ENCODE data around the gene JMJD8.

The JMJD8 gene

DNA sequence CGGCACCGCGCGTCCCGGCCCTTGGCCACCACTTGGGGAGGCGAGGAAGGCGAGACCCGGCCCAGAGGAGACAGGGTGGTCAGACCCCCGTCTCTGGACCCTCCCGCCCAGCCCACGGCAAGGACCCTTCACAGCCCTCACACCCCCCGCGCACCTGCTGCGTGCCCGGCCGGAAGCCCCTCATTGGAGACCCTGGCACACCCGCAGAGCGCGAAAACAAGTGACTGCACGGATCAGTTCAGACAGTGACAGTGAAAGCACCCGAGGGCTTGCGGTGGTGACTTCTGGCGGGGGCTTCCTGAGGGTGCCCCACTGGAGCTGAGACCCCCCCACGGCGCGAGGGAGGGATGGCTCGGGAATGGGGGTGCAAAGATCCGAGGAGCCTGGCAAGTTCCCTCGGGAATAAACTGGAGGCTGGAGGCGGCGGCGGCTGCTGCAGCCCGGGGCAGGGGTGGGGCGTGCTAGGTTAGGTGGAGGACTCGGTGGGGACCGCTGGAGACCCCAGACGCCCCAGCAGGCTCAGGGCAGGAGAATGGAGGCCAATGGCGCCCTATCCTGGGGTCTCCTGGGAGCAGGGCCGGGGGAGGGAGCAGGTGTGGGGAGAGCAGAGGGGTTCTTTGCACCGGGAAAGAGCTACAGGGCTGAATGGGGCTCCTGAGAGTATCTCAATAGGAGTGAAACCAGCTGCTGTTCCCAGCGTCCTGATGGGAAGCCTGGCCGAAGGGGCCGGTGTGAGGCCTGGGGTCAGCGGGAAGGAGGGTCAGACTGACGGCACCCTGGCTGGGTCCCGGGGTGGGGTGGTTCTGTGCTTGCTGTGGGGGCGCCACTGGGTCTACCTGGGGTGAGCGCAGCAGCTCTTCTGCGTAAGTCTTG is 22.3 kb upstream of the JMJD8 start:
- Histone ChIP-seq H3K4me1 (ENCODE audit: insufficient read depth, low read length) (no peaks in the 10 kb centered on the region), H3K9me3 (ENCODE audit: insufficient read depth, low read depth, low read length) (no peaks in the 10 kb centered on the region), H3K36me3 (ENCODE audit: insufficient read depth, low read length) (no peaks in the 10 kb centered on the region), H3K27ac (ENCODE audit: low read depth, low read length) (no peak overlapping the region), H3K9ac (ENCODE audit: low read depth, low read length) (no peak overlapping the region), H3K4me3 (ENCODE audit: low read length) (peak overlapping the region; percentile 51), H3K27me3 (ENCODE audit: insufficient read depth, low read length) (peaks cover 97% of the 10 kb centered on the region)
- 6% methylated on average over 49 of the region's 49 CpGs for WGBS

DNA sequence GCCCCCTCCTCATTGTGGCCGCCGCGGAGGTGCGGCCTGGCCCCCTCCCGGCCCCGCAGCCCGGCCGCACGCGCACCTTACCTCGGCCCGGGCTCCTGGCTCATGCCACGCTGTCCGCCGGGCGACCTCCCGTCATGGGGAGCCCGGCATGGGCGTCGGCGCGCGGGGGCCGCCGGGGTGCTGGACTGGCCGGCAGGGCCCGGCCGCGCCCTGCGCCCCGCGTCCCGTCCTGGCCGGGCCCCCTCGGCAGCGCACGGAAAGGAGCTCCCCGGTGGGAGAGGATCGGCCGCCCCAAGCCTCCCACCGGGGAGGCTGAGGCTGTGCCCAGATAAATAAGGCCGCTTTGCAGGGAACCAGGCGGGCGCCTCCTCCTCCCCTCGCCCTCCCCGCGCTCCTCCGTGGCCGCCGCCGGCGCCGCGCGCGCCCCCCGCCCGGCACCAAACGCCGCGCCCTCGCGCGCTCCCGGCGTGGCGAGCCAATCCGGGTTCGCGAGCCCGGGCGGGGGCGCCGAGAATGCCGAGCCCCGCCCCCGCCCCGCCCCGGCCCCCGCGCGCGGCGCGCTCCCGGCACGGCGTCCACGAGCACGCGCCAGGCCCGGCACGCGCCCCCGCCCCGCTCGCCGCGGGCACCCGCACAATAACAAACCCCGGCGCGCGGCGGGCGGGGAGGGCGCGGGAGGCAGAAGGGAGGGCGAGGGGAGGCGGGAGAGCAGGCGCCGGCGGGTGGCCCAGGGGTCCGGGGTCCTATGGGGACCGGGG is 21.5 kb upstream of the JMJD8 start, which contains the start of gene FBXL16:
FBXL16 (minus strand) TSS at position 371 of the 758 bp plus-strand sequence. CDS start 8,396 bp downstream, outside the sequence.
- H3K4me1 ChIP-seq (ENCODE audit: insufficient read depth, low read length), result no peaks in the 10 kb centered on the region
- H3K4me3 ChIP-seq (ENCODE audit: low read length), result peak within 1 kb of the TSS; percentile 54
- H3K27ac ChIP-seq (ENCODE audit: low read depth, low read length), result no peak within 1 kb of the TSS
- H3K9me3 ChIP-seq (ENCODE audit: insufficient read depth, low read depth, low read length), result no peaks in the 10 kb centered on the region
- 1% methylated on average over 115 of the region's 115 CpGs for WGBS
- peaks cover 97% of the 10 kb centered on the region for H3K27me3 ChIP-seq (ENCODE audit: insufficient read depth, low read length)
- no peaks in the 10 kb centered on the region for H3K36me3 ChIP-seq (ENCODE audit: insufficient read depth, low read length)
- no peak within 1 kb of the TSS for H3K9ac ChIP-seq (ENCODE audit: low read depth, low read length)

GRCh38 chr16:704552-705380 is 20.6 kb upstream of the JMJD8 start:
- no peak overlapping the region for H3K27ac ChIP-seq (ENCODE audit: low read depth, low read length)
- peak overlapping the region; percentile 35 for H3K4me3 ChIP-seq (ENCODE audit: low read length)
- no peaks in the 10 kb centered on the region for H3K36me3 ChIP-seq (ENCODE audit: insufficient read depth, low read length)
- no peaks in the 10 kb centered on the region for H3K9me3 ChIP-seq (ENCODE audit: insufficient read depth, low read depth, low read length)
- H3K9ac ChIP-seq (ENCODE audit: low read depth, low read length), result no peak overlapping the region
- WGBS, result 19% methylated on average over 49 of the region's 50 CpGs
- H3K4me1 ChIP-seq (ENCODE audit: insufficient read depth, low read length), result no peaks in the 10 kb centered on the region
- peaks cover 98% of the 10 kb centered on the region for H3K27me3 ChIP-seq (ENCODE audit: insufficient read depth, low read length)

- 85% methylated on average over 7 of the region's 7 CpGs for WGBS
- no peak overlapping the region for H3K9ac ChIP-seq (ENCODE audit: low read depth, low read length)
- no peaks in the 10 kb centered on the region for H3K36me3 ChIP-seq (ENCODE audit: insufficient read depth, low read length)
- no peak overlapping the region for H3K4me3 ChIP-seq (ENCODE audit: low read length)
- no peaks in the 10 kb centered on the region for H3K4me1 ChIP-seq (ENCODE audit: insufficient read depth, low read length)
- H3K9me3 ChIP-seq (ENCODE audit: insufficient read depth, low read depth, low read length), result no peaks in the 10 kb centered on the region
- peaks cover 98% of the 10 kb centered on the region for H3K27me3 ChIP-seq (ENCODE audit: insufficient read depth, low read length)
- no peak overlapping the region for H3K27ac ChIP-seq (ENCODE audit: low read depth, low read length)
Observed at GRCh38 chr16:704047-704446, 19.9 kb upstream of the JMJD8 start.

GRCh38 chr16:703406-703805 is 19.3 kb upstream of the JMJD8 start:
- Histone ChIP-seq H3K4me3 (ENCODE audit: low read length) (no peak overlapping the region), H3K9me3 (ENCODE audit: insufficient read depth, low read depth, low read length) (no peaks in the 10 kb centered on the region), H3K9ac (ENCODE audit: low read depth, low read length) (no peak overlapping the region), H3K4me1 (ENCODE audit: insufficient read depth, low read length) (no peaks in the 10 kb centered on the region), H3K27ac (ENCODE audit: low read depth, low read length) (no peak overlapping the region), H3K36me3 (ENCODE audit: insufficient read depth, low read length) (no peaks in the 10 kb centered on the region), H3K27me3 (ENCODE audit: insufficient read depth, low read length) (peaks cover 98% of the 10 kb centered on the region)
- 79% methylated on average over 12 of the region's 12 CpGs for WGBS

- H3K36me3 ChIP-seq (ENCODE audit: insufficient read depth, low read length), result no peaks in the 10 kb centered on the region
- H3K4me1 ChIP-seq (ENCODE audit: insufficient read depth, low read length), result no peaks in the 10 kb centered on the region
- H3K9ac ChIP-seq (ENCODE audit: low read depth, low read length), result no peak overlapping the region
- no peak overlapping the region for H3K4me3 ChIP-seq (ENCODE audit: low read length)
- no peaks in the 10 kb centered on the region for H3K9me3 ChIP-seq (ENCODE audit: insufficient read depth, low read depth, low read length)
- no peak overlapping the region for H3K27ac ChIP-seq (ENCODE audit: low read depth, low read length)
- WGBS, result 83% methylated on average over 19 of the region's 19 CpGs
- peaks cover 97% of the 10 kb centered on the region for H3K27me3 ChIP-seq (ENCODE audit: insufficient read depth, low read length)
Observed at GRCh38 chr16:702341-702740, 18.2 kb upstream of the JMJD8 start.

DNA sequence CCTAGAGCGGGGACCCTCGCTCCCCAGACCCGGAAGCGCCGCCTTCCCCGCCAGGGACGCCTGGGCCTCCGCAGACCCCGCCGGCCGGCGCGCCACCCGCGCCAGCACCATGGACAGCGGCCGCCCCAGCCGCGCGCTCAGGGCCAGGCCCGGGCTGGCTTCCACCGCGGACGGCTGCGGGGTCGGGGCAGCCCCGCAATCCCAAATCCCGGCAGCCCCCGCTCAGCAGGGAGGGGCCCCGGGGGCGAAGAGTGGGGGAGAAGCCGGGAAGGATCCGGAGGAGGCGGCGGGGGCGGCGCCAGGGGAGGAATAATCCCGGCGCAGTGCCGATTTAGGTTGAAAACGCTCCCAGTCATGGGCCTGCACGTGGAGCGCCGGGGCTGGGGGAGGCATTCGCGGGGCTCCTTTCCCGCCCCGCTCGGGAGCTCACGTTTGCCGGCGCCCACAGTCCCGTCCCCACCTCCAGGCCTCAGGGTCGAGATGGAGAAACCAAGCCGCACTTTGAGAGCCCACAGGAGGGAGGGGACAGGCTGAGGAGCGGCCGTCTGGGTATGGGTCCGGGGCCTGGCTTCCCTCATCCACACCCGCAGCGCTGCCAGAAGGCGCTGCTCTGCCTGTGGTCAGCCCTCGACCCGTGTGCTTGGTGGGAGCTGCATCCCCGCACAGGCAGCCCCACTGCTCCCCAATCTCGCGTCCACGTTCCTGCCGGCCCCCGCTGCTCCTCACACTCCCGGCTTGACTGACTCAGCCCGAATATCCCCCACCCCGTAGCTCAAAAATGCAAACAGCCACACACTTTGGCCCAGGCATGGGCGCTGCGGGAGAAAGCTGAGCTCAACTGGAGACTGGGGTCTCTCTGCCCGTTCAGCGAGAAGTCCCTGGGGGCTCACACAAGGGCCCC is 16.8 kb upstream of the JMJD8 start:
- H3K9ac ChIP-seq (ENCODE audit: low read depth, low read length), result no peak overlapping the region
- 6% methylated on average over 76 of the region's 76 CpGs for WGBS
- H3K27me3 ChIP-seq (ENCODE audit: insufficient read depth, low read length), result peaks cover 96% of the 10 kb centered on the region
- peak overlapping the region; percentile 3; the same call in 1 of the 2 replicates for H3K4me3 ChIP-seq (ENCODE audit: low read length)
- H3K36me3 ChIP-seq (ENCODE audit: insufficient read depth, low read length), result no peaks in the 10 kb centered on the region
- no peak overlapping the region for H3K27ac ChIP-seq (ENCODE audit: low read depth, low read length)
- H3K9me3 ChIP-seq (ENCODE audit: insufficient read depth, low read depth, low read length), result no peaks in the 10 kb centered on the region
- no peaks in the 10 kb centered on the region for H3K4me1 ChIP-seq (ENCODE audit: insufficient read depth, low read length)

DNA sequence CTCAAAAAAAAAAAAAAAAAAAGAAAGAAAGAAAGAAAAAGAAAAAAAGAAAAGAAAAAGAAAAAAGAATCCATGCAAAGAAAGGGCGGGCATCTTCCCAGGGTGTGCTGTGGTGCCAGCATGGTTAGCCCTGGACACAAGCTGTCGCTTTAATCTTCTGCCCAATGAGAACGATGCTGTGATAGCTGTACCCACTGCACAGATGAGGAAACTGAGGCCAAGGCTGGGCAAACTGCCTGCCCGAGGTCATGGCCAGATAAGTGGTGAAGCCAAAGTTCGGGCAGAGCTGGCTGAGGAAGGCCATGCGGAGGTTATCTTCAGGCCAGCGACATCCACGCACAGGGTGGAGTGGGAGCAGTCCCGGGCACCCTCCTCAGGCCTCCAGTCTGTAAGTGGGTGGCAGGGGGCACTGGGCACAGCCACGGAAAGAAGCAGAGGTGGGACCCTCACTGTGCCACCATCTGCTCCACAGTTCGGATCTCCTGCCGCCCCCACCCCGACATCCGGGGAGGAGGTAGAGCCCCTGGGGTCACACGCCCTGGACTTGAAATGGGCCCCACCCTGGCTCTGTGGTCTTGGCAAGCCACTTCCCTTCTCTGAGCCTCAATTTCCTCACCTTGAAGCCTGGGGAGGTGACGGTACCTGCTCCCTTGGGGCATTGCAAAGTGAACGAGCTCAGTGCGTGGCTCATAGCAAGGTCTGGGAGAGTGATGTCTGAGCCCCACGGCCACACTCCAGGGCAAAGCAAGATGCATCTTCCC is 15.0 kb upstream of the JMJD8 start:
- H3K9ac ChIP-seq (ENCODE audit: low read depth, low read length), result no peak overlapping the region
- no peaks in the 10 kb centered on the region for H3K36me3 ChIP-seq (ENCODE audit: insufficient read depth, low read length)
- no peak overlapping the region for H3K27ac ChIP-seq (ENCODE audit: low read depth, low read length)
- WGBS, result 75% methylated on average over 19 of the region's 19 CpGs
- H3K9me3 ChIP-seq (ENCODE audit: insufficient read depth, low read depth, low read length), result no peaks in the 10 kb centered on the region
- H3K4me1 ChIP-seq (ENCODE audit: insufficient read depth, low read length), result no peaks in the 10 kb centered on the region
- H3K4me3 ChIP-seq (ENCODE audit: low read length), result no peak overlapping the region
- peaks cover 97% of the 10 kb centered on the region for H3K27me3 ChIP-seq (ENCODE audit: insufficient read depth, low read length)

DNA sequence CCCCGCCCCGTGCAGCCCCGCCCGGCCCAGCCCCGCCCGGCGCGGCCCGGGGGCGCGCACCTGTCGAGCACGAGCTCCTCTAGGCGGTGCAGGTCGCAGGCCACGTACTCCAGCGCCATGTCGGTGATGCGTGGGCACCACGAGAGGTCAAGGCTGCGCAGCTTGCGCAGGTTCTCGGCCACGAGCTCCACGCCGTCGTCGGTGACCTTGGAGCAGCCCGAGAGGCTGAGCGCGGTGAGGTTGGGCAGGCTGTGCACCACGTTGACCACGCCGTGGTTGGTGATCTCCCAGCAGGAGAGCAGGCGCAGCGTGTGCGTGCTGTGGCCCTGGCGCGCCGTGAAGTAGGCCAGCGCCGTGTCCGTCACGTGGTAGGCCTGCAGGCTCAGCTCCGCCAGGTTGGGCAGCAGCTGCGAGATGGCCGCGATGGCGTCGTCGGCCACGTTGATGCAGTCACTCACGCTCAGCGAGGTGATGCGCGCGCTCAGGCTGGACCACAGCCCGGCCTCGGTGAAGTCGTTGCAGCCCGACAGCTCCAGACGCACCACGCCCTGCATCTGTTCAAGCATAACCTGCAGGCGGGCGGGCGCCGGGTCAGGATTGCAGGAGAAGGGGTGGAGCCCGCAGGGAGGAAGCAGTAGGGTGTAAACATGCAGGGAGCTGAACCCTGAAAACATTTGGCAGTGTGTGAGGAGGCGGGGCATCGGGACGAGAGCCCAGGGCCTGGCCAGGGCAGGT is 11.4 kb upstream of the JMJD8 start:
- H3K36me3 ChIP-seq (ENCODE audit: insufficient read depth, low read length), result no peaks in the 10 kb centered on the region
- peak overlapping the region; percentile 58 for H3K4me3 ChIP-seq (ENCODE audit: low read length)
- no peaks in the 10 kb centered on the region for H3K9me3 ChIP-seq (ENCODE audit: insufficient read depth, low read depth, low read length)
- 6% methylated on average over 71 of the region's 71 CpGs for WGBS
- H3K27me3 ChIP-seq (ENCODE audit: insufficient read depth, low read length), result peaks cover 93% of the 10 kb centered on the region
- H3K4me1 ChIP-seq (ENCODE audit: insufficient read depth, low read length), result no peaks in the 10 kb centered on the region
- H3K27ac ChIP-seq (ENCODE audit: low read depth, low read length), result no peak overlapping the region
- peak overlapping the region; percentile 51; the same call in 1 of the 2 replicates for H3K9ac ChIP-seq (ENCODE audit: low read depth, low read length)
